Erythroblast (primary cell): Measurements from ENCODE around the gene TUBG2.

Source experiments
- DNase-seq, 2 experiments: peaks; one replicate each; lab custom pipeline; 2025; lab: John Stamatoyannopoulos, UW
- GATA1 ChIP-seq: IDR thresholded peaks from 2 replicates; pipeline ENCODE4 v1.6.1; 2011; ENCODE audit warnings: low read depth, mild to moderate bottlenecking, control low read depth, low read length, moderate library complexity
- POLR2A ChIP-seq: IDR thresholded peaks from 2 replicates; pipeline ENCODE4 v1.6.1; 2011; ENCODE audit warnings: mild to moderate bottlenecking, low read length

Gene TUBG2

GRCh38 chr17:42677012-42677857 lies 18.2 kb downstream of the TUBG2 start:
- peak; percentile 100 for DNase-seq
- peak; percentile 74 for TF ChIP-seq POLR2A
- no peak for TF ChIP-seq GATA1

GRCh38 chr17:42677921-42678781 lies 19.1 kb downstream of the TUBG2 start:
- peak; percentile 90 for DNase-seq
- TF ChIP-seq POLR2A = peak; percentile 47
- TF ChIP-seq GATA1 = no peak

GRCh38 chr17:42678951-42679491 lies 19.9 kb downstream of the TUBG2 start:
- peak; percentile 52 to 66 for DNase-seq
- no peak for TF ChIP-seq POLR2A
- TF ChIP-seq GATA1 = no peak

- TF ChIP-seq POLR2A (peak; percentile 64), GATA1 (no peak)
- DNase-seq = peak; percentile 93 to 95
Observed at GRCh38 chr17:42679492-42680330, 20.6 kb downstream of the TUBG2 start.

GRCh38 chr17:42680331-42680808 lies 21.3 kb downstream of the TUBG2 start:
- DNase-seq = no peak
- TF ChIP-seq POLR2A (no peak), GATA1 (no peak)

DNA sequence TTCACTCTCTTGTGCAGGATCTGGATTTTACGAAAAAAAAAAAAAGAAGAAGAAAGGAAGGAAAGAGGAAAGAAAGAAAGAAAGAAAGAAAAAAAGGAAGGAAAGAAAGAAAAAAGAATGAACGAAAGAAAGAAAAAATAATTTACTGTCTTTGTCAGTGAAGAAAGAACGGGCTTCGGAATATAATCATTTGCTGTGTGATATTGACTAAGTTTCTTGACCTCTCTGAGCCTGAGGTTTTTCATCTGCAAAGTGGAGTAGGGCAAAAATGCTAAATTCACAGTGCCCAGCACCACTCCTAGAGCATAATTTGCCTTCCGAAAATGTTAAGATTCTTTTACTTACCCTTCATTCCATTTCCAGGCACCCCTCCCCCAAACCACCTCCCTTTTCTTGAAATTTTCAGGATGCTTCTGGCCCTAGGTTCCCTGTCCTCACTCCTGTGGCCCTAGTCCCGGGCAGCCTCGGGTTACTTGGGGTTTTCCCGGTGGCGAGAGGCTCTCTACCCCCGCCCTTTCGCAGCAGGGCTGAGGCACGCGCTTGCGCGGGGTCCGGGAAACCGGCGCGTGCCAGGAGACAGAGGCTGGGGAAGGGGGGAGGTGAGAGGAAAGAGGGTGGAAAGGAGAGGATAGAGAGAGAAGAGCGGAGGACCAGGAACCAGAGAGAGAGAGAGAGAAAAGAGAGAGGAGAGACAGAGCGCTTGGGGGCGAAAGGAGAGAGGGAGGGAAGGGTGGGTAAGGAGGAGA lies 23.1 kb downstream of the TUBG2 start, which contains the start of gene CNTNAP1:
Gene CNTNAP1 (plus strand): TSS at position 556 of the 746 bp plus-strand sequence. CDS start 299 bp downstream, outside the sequence.
- DNase-seq = peak in 1 of 2 experiments; percentile 42
- TF ChIP-seq GATA1 = no peak
- no peak for TF ChIP-seq POLR2A

DNA sequence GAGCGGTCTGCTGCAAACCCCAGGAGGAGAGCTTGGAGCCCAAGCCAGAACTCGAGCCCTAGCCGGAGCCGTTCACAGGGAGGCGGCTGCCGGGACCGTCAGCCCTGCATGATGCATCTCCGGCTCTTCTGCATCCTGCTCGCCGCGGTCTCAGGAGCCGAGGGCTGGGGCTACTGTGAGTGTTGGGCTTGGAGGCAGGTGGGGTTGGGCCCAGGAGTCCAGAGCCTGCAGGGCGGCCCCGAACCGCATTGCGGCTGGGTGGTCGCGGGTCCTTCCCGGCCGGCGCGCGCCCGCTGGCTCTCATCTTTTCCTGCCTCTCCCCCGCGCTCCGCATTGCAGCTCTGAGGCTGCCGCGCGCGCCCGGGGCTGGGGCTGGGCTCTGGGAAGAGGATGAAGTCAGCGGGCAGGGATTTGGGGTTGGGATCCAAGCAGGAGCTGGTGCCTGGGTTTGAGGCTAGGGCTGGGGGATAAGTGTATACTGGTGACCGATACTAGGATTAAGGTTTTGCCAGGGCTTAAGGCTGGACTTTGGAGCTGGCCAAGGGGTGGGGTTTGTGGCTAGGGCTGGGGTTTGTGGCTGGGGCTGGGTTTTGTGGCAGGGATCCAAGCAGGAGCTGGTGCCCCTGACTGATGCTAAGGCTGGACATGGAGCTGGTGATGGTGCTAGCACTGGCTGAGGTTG lies 23.8 kb downstream of the TUBG2 start:
- TF ChIP-seq GATA1 (no peak), POLR2A (no peak)
- DNase-seq = peak; percentile 43

GRCh38 chr17:42683407-42684034 lies 24.4 kb downstream of the TUBG2 start:
- TF ChIP-seq POLR2A = no peak
- TF ChIP-seq GATA1 = no peak

DNA sequence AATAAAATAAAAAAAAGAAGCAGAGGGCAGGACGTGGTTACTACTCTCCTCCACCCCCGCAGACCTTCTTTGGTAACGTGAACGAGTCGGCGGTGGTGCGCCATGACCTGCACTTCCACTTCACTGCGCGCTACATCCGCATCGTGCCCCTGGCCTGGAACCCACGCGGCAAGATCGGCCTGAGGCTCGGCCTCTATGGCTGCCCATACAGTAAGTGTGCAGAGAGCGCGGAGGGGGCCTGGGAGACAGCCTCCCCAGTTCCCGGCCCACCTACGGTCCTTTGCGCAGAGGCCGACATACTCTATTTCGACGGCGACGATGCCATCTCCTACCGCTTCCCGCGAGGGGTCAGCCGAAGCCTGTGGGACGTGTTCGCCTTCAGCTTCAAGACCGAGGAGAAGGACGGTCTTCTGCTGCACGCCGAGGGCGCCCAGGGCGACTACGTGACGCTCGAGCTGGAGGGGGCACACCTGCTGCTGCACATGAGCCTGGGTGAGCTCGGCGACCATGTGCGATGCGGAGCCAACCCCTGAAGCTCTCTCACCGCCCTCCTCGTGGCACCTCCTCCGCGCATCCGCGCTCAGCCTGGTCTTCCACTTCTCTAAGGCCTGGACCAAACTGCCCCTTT lies 26.0 kb downstream of the TUBG2 start:
- no peak for DNase-seq

More at GRCh38 chr17:42683407-42684034, 24.4 kb downstream of the TUBG2 start:
- no peak for DNase-seq

DNA sequence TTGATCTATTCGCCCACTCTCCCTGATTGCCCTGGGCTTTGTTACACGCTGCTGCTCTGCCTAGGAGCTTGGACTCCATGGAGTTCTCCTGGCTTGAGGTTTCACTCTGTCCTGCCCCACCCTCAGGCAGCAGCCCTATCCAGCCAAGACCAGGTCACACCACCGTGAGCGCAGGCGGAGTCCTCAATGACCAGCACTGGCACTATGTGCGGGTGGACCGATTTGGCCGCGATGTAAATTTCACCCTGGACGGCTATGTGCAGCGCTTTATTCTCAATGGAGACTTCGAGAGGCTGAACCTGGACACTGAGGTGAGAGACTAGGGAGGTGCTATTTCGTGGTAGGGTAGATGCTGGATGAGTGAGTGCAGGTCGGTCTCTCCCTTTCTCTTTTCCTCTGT lies 26.7 kb downstream of the TUBG2 start:
- TF ChIP-seq GATA1 (no peak), POLR2A (no peak)
- no peak for DNase-seq

More for the DNA sequence above, 26.0 kb downstream of the TUBG2 start:
- TF ChIP-seq POLR2A (no peak), GATA1 (no peak)
